GM18526 (cell line): ENCODE data around the gene XPNPEP1.

Source experiments
- POLR2A ChIP-seq: IDR thresholded peaks from 3 replicates; pipeline ENCODE4 v1.6.1; 2011; ENCODE audit not compliant: insufficient read length; ENCODE audit errors: extremely low read depth

Gene XPNPEP1

DNA sequence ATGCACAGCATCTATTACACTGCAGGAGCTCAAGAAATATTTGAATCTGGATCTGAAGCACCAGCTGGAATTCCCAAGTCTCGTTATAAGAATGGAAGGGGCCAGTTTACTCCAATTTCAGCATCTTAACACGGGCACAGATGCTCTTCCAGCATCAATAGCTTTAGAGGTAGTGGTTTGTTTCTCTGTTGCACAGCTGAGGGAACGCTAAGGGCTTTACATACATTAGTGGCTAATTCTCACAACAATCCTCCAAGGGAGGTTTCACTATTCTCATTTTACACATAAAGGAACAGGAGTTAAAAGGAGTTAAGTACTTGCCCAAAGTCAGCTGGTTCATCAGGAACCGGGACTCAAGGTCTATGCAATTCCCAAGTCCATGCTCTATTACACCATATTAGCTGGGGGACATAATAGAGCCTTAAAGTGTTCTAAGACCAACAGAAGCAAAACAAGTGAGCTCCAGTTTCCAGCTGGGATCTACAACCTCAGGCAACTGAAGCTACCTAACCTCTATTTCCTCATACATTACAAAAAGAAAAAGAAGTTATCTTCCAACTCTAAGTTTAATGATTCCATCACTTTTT, 9.9 kb downstream of the XPNPEP1 start:
- no peak for TF ChIP-seq POLR2A

DNA sequence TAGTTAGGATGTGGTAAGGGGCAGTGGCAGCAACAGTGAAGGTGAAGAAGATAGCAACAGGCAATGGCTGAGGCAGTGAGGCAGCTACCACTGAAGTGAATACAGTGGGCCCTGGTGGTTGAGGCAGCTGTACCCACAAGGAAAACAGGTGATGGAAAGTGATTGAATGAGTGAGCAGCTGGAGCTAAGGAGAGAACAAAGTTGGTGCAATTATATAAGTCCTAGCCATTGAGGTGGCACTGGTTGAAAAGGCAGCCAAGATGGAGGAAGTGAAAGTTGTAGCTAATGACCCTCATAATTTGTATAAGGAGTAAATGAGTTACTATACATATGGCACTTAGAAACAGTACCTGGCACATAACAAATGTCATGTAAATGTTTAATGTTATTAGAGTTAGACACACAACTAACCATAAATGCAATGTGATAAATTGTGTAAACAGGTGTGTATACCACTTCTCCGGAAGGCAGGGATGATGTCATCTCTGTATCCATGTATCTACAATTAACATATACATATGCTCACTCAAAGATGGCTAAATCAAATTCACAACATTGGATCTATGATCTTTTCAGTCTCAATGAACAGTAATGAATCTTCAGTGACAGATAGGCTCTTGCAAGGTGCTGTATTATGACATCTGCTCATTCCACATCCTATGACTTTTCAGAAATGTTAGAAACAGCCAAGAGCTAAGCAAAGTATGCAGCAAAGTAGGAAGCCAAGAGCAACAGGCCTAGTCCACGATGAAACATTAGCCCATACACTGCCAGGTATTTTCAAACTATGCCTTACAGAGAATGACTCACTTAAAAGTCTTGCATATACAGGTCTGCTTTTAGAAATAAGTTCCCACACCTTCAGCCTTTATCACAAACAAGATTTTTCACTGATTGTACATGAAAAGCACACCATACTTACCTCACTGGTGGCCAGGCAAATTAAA, 10.7 kb downstream of the XPNPEP1 start:
- TF ChIP-seq POLR2A = no peak

DNA sequence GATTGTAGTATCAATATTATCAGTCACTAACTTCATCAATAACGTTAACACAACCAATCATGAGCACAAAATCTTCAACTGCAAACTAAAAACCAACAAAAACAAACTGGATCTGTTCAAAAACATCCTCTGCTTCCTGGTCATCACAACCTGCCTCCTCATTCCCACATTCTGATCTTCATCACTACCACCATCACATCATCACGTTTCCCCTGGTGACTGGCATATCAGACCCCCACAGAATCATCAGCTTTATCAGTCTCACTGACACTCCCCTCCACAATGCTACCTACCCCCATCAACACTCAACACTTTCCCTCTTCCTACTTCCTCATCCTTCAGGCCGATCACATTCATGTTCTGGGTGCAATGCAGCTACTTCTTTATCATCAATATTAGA, 11.4 kb downstream of the XPNPEP1 start:
- no peak for TF ChIP-seq POLR2A

DNA sequence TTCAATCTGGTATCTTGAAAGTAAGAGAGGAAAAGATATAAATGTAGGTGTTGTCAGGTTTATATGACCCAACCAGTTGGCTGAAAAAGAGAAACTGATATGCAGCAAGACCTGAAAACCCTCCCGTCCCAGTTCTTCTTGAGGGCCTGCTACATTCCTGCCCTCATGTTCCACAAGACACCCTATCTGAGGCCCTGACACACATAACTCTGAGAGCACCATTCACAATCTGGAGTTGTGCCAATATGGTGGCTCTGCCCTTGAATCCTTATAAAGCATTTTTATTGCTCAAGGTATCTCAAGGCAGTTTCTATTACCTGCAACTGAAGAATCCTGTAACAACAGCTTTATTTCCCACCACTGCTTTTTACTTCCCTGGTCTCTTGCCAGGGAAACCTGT, 17.0 kb downstream of the XPNPEP1 start:
- no peak for TF ChIP-seq POLR2A

DNA sequence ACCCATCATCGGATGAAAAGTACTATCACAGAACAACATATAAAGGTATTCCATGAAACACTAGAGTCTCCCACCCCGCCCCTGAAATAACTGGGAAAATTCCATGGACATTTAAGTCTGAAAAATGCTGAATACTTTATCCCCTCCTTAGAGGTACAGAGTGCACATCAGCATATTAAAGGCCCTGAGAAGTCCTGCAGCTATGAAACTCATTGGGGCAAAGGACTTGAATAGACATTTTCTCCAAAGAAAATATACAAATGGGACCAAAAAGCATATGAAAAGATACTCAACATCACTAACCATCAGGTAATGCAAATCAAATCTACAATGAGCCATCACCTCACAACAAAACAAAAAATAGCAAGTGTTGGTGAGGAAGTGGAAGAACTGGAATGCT, 18.9 kb downstream of the XPNPEP1 start:
- no peak for TF ChIP-seq POLR2A

DNA sequence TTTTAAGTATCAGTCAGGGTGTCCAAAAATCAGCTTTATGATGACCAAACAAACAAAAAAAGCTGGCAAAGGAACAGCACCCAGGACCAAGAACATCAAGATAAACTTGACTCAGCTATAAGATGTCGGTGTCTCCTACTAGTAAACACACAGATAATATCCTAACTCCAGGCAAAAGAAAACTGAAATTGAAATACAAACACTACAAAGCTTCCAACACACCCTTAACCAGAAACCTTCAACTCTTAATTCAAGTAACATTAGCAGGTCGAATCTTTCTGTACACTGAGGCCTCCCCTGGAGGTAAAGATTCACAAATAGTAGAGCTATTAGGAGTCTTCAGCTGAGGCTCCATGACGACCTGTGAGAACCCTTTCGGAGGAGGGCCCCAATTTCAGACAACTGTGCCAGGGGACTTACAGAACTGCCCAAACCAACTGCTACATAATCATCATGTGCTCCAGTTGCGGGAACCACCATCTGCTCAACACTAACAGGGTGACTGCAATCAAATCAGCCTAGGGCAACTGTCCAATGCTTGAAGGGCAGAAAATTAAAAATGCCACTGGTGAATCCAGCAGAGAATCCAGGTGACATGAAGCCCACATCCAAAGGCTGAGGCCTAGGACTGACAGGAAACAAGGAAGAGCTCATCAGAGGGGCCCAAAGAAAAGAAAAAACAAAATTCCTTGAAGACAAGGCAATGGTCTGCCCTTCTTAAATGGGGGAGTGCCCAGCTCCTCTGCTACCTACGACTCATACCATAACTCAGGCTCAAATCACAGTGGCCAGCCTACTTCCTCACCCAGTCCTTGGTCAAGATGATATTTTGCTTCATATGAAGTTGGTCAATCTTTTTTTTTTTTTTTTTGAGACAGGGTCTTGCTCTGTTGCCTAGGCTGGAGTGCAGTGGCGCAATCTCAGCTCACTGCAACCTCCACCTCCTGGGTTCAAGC, 20.0 kb downstream of the XPNPEP1 start:
- TF ChIP-seq POLR2A = no peak

DNA sequence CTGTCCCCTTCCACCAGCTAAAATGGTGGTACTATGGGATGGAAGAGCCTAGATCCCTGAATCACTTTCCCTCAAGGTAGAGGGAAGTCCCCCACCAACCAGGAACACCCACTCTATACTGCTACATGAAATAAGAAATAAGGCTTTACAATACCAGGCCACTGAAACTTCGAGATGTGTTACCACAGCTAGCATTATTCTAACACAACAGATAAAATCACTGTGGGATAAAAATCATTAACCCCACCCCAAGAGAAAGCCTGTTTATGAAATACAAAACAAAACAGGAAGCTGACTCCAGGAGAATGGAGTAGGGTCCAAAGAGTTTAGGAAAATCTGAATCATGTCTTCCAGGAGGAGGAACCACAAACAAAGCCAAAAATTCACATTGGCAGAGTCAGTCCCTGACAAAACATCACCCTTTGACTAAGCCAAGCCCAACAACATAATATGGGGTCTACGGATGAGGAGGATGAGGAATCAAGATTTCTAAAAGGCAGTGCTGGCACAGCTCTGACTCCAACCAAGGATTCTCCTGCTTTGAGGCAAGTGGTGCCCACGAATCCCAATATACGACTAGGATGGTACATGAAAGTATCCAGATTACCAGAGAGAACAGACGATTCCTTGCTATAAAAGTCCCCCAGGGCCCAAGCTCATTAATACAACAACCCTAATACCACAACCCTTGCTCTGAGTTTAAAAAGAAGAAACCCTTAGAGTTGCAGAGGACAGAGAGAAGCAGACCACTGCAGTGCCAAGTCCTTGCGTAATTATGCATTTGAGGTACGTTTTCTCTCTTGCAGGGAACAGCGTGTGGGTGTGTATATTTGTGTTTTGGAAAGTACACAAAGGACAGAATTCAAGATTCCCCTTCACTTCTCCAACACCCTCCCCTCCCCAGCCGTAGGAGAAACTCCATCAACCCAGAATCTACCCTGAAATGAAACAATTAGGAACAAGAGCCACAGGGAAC, 23.7 kb downstream of the XPNPEP1 start:
- no peak for TF ChIP-seq POLR2A

DNA sequence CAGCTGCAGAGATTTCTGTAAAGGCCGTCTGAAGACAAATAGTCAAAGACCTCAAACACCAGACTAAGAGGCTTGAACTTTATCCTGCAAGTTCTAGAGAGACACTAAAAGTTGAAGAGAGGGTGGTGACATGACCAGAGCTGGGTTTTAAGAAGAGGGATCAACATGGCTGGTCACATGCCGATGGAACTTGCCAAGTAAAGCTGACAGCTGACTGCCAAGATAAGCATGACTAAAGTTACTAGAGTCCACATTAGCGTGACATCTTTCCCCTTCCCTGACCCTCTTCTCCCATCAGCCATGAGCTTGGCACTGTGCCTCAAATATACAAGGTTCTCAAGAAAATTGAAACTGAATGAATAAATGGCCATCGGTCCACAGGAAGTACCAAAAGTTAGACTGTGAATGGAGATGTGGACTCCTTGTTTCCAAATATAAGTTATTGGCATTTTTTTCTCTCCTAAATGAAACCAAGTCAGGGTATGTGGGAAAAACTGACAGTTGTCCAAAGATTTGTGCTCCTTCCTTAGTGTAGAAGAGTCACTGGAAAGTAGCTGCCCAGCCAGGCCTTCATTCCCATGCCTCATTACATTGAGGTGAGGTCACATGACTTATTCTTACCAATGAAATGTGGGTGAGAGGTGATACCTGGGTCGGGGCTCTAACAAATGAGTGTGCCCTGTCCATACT, 24.5 kb downstream of the XPNPEP1 start:
- no peak for TF ChIP-seq POLR2A

DNA sequence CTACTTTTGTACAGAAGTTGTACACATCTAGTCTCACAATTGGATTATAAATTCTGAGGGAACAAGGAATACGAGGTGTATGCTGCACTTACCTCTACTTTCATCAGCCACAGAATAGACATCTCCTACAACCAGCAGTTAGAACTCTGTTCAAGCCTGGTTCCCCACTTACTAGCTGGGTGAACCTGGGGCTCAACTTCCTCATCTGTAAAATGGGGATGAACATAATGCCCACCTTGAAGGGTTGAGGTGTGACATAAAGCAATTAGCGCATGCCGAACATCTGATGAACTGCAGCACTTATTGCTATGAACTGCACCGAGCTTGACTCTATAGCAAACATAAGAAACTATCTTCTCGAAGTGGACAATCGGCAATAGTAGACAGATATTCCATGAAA, 25.3 kb downstream of the XPNPEP1 start:
- no peak for TF ChIP-seq POLR2A

DNA sequence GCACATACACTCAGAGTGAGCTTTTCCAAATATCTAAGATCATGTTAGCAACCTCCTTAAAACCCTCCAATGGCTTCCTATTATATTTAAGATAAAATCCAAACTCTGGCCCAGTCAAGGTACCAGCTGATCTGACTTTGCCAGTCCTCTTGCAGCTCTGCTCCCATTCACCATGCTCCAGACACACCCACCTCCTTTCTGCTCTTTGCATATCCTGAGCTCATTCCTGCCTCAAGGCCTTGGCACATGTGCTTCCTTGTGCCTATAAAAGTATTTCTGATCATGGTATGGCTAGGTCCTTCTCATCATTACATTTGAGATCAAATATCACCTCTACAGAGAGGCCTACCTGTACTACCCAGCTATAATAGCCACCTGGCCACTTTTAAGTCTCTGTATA, 27.5 kb downstream of the XPNPEP1 start:
- TF ChIP-seq POLR2A = no peak

DNA sequence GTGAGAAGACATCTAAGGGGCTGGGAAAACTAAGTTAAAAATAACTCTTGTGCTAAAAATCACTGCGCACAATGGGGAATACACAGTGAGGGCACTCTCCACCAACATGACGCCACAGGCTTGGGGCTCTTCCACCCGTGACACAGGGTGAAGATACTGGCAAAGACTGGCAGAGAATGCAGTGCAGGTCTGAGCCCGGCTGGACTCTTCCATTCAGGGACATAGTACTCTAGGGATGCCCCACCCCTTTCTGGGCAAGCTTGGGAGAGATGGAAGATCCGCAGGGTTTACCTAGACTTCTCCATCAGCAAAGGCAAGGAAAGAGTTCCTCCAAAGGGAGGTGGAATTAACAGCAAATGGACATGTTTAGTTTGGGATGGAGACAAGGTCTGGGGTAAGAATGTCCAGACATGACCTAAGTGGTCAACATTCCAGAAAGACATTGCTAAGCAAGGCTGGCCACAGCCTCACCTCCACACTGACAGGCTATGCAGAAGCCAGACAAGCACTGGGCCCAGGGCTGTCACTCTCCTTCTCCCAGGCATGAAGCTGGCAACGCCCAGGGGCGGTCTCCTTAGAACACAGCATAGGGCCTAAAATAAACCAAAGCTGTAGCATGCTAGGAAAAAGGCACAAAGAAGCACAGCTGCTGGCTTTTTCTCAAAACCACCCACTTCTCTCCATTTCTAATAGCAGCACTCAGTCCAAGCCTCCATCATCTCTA, 28.1 kb downstream of the XPNPEP1 start:
- no peak for TF ChIP-seq POLR2A

DNA sequence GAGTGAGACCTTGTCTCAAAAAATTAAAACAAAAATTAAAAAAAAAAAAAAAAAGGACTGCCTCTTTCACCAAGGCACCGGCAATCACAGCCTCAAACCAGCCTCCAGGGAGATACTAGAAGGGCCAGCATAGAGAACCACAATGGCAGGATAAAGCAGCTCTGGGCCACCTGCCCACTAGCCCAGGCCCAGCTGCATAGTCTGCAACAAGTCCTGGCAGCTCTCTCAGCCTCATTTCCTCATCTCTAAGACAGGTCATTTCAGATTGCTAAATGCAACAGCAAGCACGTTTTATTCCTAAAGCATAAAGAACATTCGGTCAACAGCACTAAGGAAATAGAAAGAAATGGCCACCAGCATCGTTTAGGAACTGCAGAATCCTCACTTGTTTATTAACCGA, 28.8 kb downstream of the XPNPEP1 start:
- no peak for TF ChIP-seq POLR2A

DNA sequence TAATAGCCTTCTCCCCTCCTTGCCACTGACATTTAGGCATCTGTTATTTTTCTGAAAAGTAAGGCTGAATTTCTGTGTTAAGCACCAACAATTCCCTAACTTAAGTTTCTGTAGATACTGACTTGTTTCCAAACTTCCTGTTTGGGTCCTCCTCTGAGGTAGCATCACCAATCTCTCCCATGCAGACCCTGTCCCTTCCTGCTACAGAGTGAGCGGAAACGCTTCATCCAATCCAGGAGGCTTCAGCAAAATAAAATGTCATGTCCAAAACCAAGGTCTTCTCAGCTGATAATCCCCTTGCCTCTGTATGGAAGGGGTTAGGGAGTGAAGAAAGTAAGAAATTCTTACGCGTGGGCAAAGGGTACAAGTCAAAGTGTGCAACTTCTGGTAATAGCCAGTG, 29.9 kb downstream of the XPNPEP1 start:
- no peak for TF ChIP-seq POLR2A
